Measurements from ENCODE around the gene CXXC1.
"Not testable (repeated sequence)": the region's sequence is repeated elsewhere in the genome, so short reads cannot be mapped to it uniquely, and the experiment has no call there.

Gene CXXC1

GRCh38 chr18:50273203-50274043 is 14.1 kb downstream of the CXXC1 start:
- no peak for DNase-seq

GRCh38 chr18:50272568-50272967 is 14.9 kb downstream of the CXXC1 start:
- no peak for DNase-seq

GRCh38 chr18:50268022-50268747 is 19.3 kb downstream of the CXXC1 start:
- no peak for DNase-seq

GRCh38 chr18:50266248-50266704 is 21.2 kb downstream of the CXXC1 start, which contains the start of gene CFAP53:
CFAP53 (minus strand) TSS chr18:50266495; CDS start chr18:50266404, 91 bp downstream.
- peak; percentile 82 for DNase-seq

- DNase-seq: no peak
Measured at GRCh38 chr18:50262977-50263376, 24.5 kb downstream of the CXXC1 start.

- DNase-seq: no peak
Measured at GRCh38 chr18:50250935-50251334, 36.6 kb downstream of the CXXC1 start.

GRCh38 chr18:50249576-50249975 is 37.9 kb downstream of the CXXC1 start:
- no peak for DNase-seq

GRCh38 chr18:50247561-50247960 is 39.9 kb downstream of the CXXC1 start:
- DNase-seq: no peak

GRCh38 chr18:50241768-50242167 is 45.7 kb downstream of the CXXC1 start:
- not testable (repeated sequence) for DNase-seq

- DNase-seq: no peak
Measured at GRCh38 chr18:50240080-50240563, 47.4 kb downstream of the CXXC1 start.

GRCh38 chr18:50232419-50232818 is 55.1 kb downstream of the CXXC1 start:
- no peak for DNase-seq
